Gastroesophageal sphincter (tissue), 4 donors: ENCODE results near the gene NELFB. TPM values are rescaled to one million over a fixed set of nuclear protein-coding genes. Genes with fewer than 3 reads are reported as not detected.

Source experiments
- ATAC-seq: fragments of 150-250 bp; one replicate; pipeline ENCODE4 v1.9.1; 2016; ENCODE audit warnings: mild to moderate bottlenecking, moderate library complexity
- H3K27ac ChIP-seq, 4 donors: fragments of 200-600 bp; sonication (generic) in 3 of 4; 1 replicate in 3 of 4; 2 replicates in 1 of 4; pipeline ENCODE4 v1.5.1; 2016 to 2019
- H3K27me3 ChIP-seq: fragments of 200-600 bp; sonication (generic); one replicate; pipeline ENCODE4 v1.5.1; 2019
- H3K36me3 ChIP-seq, 2 donors: fragments of 200-600 bp; sonication (generic); one replicate each; pipeline ENCODE4 v1.5.1; 2019; ENCODE audit warnings: control low read depth in 1 of 2
- H3K4me1 ChIP-seq, 3 donors: fragments of 200-600 bp; sonication (generic); 1 replicate in 2 of 3; 2 replicates in 1 of 3; pipeline ENCODE4 v1.5.1; 2016 to 2019; ENCODE audit warnings: control low read depth in 2 of 3
- H3K4me3 ChIP-seq, 2 donors: fragments of 200-600 bp; sonication (generic); one replicate each; pipeline ENCODE4 v1.5.1; 2019; ENCODE audit warnings: mild to moderate bottlenecking in 1 of 2, moderate library complexity in 1 of 2
- H3K9me3 ChIP-seq, 3 donors: fragments of 200-600 bp; sonication (generic); one replicate each; pipeline ENCODE4 v1.5.1; 2017 to 2019; ENCODE audit warnings: control low read depth in 2 of 3
- CTCF ChIP-seq, 4 experiments: fragments of 200-600 bp in 2 of 4; fragments of 450-650 bp in 2 of 4; sonication (generic) in 1 of 4; IDR thresholded peaks; one replicate each; pipeline ENCODE4 v1.5.1; 2017 to 2019; ENCODE audit warnings: antibody characterized with exemption in 4 of 4, mild to moderate bottlenecking in 2 of 4, moderate library complexity in 2 of 4
- EP300 ChIP-seq: sonication (generic); formaldehyde crosslinking; IDR thresholded peaks from one replicate; pipeline ENCODE4 v1.6.1; 2017; ENCODE audit warnings: antibody characterized with exemption, mild to moderate bottlenecking
- POLR2A ChIP-seq, 2 donors: fragments of 450-650 bp; IDR thresholded peaks; one replicate each; pipeline ENCODE4 v1.6.1; 2017; ENCODE audit warnings: antibody characterized with exemption in 2 of 2, mild to moderate bottlenecking in 2 of 2, moderate library complexity in 1 of 2
- POLR2AphosphoS5 ChIP-seq: sonication (generic); formaldehyde crosslinking; IDR thresholded peaks from one replicate; pipeline ENCODE4 v1.6.1; 2017; ENCODE audit warnings: antibody characterized with exemption
- WGBS, 2 donors: methylation state at CpG; one replicate each; pipeline ENCODE4 v1.1.5; 2018; ENCODE audit warnings: low coverage in 1 of 2; 5-methylcytosine and 5-hydroxymethylcytosine counted together
- total RNA-seq, 4 donors: library from RNA; depleted of rRNA; stranded (reverse); fragments of >200 nt; gene quantifications; one replicate each; pipeline ENCODE4 v1.1.0, GENCODE V29; 2016

NELFB gene
- total RNA-seq, 4 donors from 2014 or later, result 36.9 to 58.8 (median 45.2) TPM

- WGBS, 2 donors, result 76 to 83% methylated on average over 16 to 21 of the region's 24 CpGs
- Histone ChIP-seq H3K27ac (peak overlapping the region in 2 of 4 donors; percentile 85), H3K9me3 (no peaks in the 10 kb centered on the region), H3K4me1 (peaks cover 0 to 34% (median 13%) of the 10 kb centered on the region in 3 donors), H3K4me3 (no peak overlapping the region), H3K27me3 (peaks cover 71% of the 10 kb centered on the region), H3K36me3 (peaks cover 0 to 47% of the 10 kb centered on the region in 2 donors)
- TF ChIP-seq POLR2A (IDR thresholded peaks at IDR 0.05), result no peak
- no peak for TF ChIP-seq CTCF (IDR thresholded peaks at IDR 0.05)
- TF ChIP-seq EP300, result no peak
- TF ChIP-seq POLR2AphosphoS5, result no peak
- no peak for ATAC-seq
These were observed 20.7 kb downstream of the NELFB start for GRCh38 chr9:137275588-137276472.

- 0% methylated on average over 3 of the region's 30 CpGs; no CpG with 5 or more reads in 1 of the 2 donors for WGBS, 2 donors
- Histone ChIP-seq H3K9me3 (no peaks in the 10 kb centered on the region), H3K4me3 (peak overlapping the region in 1 of 2 donors; percentile 53), H3K4me1 (peaks cover 0 to 42% (median 13%) of the 10 kb centered on the region in 3 donors), H3K27ac (peak overlapping the region in 3 of 4 donors; percentile 78 to 85 (median 85)), H3K36me3 (peaks cover 0 to 42% of the 10 kb centered on the region in 2 donors), H3K27me3 (peaks cover 80% of the 10 kb centered on the region)
- TF ChIP-seq CTCF (IDR thresholded peaks at IDR 0.05) (no peak), POLR2A (IDR thresholded peaks at IDR 0.05) (no peak), EP300 (no peak), POLR2AphosphoS5 (no peak)
- peak; percentile 54 for ATAC-seq
These were observed 21.6 kb downstream of the NELFB start for GRCh38 chr9:137276473-137277328.

GRCh38 chr9:137277329-137278041 is 22.4 kb downstream of the NELFB start, which contains the start of gene TOR4A:
TOR4A (plus strand) TSS chr9:137277726; CDS start chr9:137278690, 964 bp downstream.
- Histone ChIP-seq H3K27me3 (peaks cover 86% of the 10 kb centered on the region), H3K4me1 (peaks cover 0 to 42% (median 13%) of the 10 kb centered on the region in 3 donors), H3K27ac (peak within 1 kb of the TSS in 3 of 4 donors; percentile 78 to 85 (median 85)), H3K4me3 (peak within 1 kb of the TSS; percentile 21 to 53), H3K9me3 (no peaks in the 10 kb centered on the region), H3K36me3 (peaks cover 0 to 34% of the 10 kb centered on the region in 2 donors)
- 35% methylated on average over 3 of the region's 25 CpGs; no CpG with 5 or more reads in 1 of the 2 donors for WGBS, 2 donors
- TF ChIP-seq CTCF (IDR thresholded peaks at IDR 0.05) (peak in 1 of 4 experiments; percentile 16), POLR2AphosphoS5 (peak; percentile 32), EP300 (no peak), POLR2A (IDR thresholded peaks at IDR 0.05) (peak; percentile 23 to 24)
- ATAC-seq, result peak; percentile 83

- no CpG with 5 or more reads among the region's 54 CpGs for WGBS, 2 donors
- ATAC-seq, result no peak
- Histone ChIP-seq H3K4me3 (peak overlapping the region; percentile 21 to 53), H3K27me3 (peaks cover 86% of the 10 kb centered on the region), H3K36me3 (peaks cover 0 to 27% of the 10 kb centered on the region in 2 donors), H3K27ac (peak overlapping the region in 3 of 4 donors; percentile 78 to 85 (median 85)), H3K4me1 (peaks cover 0 to 42% (median 13%) of the 10 kb centered on the region in 3 donors), H3K9me3 (no peaks in the 10 kb centered on the region)
- TF ChIP-seq CTCF (IDR thresholded peaks at IDR 0.05) (no peak), EP300 (no peak), POLR2A (IDR thresholded peaks at IDR 0.05) (no peak), POLR2AphosphoS5 (no peak)
These were observed 23.1 kb downstream of the NELFB start for GRCh38 chr9:137278061-137278701.
